Tibial nerve (tissue), 4 donors: Measurements from ENCODE around the gene GALNT14.

Experiments used
- CTCF ChIP-seq, 5 experiments: fragments of 200-600 bp in 3 of 5; fragments of 450-650 bp in 2 of 5; sonication (generic) in 3 of 5; IDR thresholded peaks; one replicate each; pipeline ENCODE4 v1.5.1; 2016 to 2019; ENCODE audit warnings: antibody characterized with exemption in 5 of 5, mild to moderate bottlenecking in 3 of 5, moderate library complexity in 2 of 5
- EP300 ChIP-seq, 2 donors: sonication (generic); formaldehyde crosslinking; IDR thresholded peaks; one replicate each; pipeline ENCODE4 v1.6.1; 2017; ENCODE audit warnings: antibody characterized with exemption in 2 of 2, mild to moderate bottlenecking in 1 of 2
- POLR2A ChIP-seq, 2 donors: fragments of 450-650 bp; IDR thresholded peaks; one replicate each; pipeline ENCODE4 v1.6.1; 2017; ENCODE audit warnings: antibody characterized with exemption in 2 of 2, mild to moderate bottlenecking in 2 of 2, moderate library complexity in 2 of 2

GRCh38 chr2:31052284-31052683, 86.0 kb downstream of the GALNT14 start:
- TF ChIP-seq CTCF (IDR thresholded peaks at IDR 0.05): no peak
- no peak for TF ChIP-seq POLR2A (IDR thresholded peaks at IDR 0.05)
- TF ChIP-seq EP300 (IDR thresholded peaks at IDR 0.05): no peak
